NOMO-1 treated with dmso at 0.1 percent for 144 hours (cell line): ENCODE results near the gene RPS16.

Source experiments
- DNase-seq: peaks from one replicate; lab custom pipeline; 2025; ENCODE audit not compliant: unreplicated experiment; lab: John Stamatoyannopoulos, UW

The RPS16 gene

GRCh38 chr19:39390451-39390750 is 45.3 kb downstream of the RPS16 start:
- no peak for DNase-seq

GRCh38 chr19:39389631-39390414 is 45.9 kb downstream of the RPS16 start:
- no peak for DNase-seq

DNA sequence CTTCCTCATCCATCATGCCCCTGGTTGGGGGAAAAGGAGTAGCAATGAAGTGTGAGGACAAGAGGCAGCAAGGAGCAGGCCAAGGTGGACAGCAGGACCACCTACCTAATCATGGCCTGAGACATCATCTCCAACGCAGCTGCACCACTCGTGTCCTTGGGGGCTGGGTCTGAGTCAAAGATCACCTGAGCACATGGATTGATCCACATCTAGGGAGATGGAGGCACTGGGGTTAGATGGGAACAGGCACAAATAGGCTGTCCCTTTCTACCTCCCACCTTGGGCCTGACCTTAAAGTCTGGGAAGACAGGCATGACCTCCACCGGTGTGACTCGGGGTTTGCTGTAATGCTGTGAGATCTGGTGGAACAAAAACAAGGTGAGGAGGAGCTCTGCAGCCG is 47.1 kb downstream of the RPS16 start:
- DNase-seq, result no peak

DNA sequence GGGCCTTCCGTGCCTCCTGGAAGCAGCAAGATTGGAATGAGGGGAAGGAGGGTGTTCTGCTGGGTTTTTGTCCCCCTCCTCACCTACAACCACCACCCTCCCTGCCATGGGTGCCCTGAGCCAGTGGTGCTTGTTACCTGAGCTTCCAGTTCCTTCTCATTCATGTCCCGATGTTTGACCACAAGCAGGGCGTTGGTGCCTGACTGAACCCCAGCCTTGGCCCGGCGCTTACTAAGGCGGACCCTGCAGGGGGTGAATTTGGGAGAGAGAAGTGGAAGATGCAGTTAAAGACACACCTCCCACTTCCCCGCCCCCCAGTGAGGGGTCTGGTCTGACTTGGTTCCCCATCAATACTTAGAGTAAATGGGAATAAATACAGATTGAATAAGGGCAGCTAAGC is 49.2 kb downstream of the RPS16 start:
- no peak for DNase-seq

- no peak for DNase-seq
Observed at GRCh38 chr19:39385629-39386411, 49.9 kb downstream of the RPS16 start.

GRCh38 chr19:39384839-39385568 is 50.7 kb downstream of the RPS16 start:
- DNase-seq, result no peak
